Activated CD4-positive, alpha-beta T cell treated with anti-CD3 and anti-CD28 coated beads, Interleukin-2, amount 10 ng/mL, durations not matched to agents 7 days and 5 days (primary cell): Measurements from ENCODE around the gene ZNF839. TPM values are rescaled to one million over a fixed set of nuclear protein-coding genes. Genes with fewer than 3 reads are reported as not detected.

Source experiments
- CTCF ChIA-PET: fragments of 350-600 bp; sonication (Branson Sonifier 250); formaldehyde crosslinking; loops from one replicate; lab custom pipeline; 2021; ENCODE audit warnings: antibody characterized with exemption; lab: Charles Lee
- POLR2A ChIA-PET: fragments of 350-600 bp; sonication (Branson Sonifier 250); formaldehyde crosslinking; loops from one replicate; lab custom pipeline; 2021; ENCODE audit warnings: antibody characterized with exemption; lab: Charles Lee
- DNase-seq: peaks from one replicate; pipeline ENCODE4 v3.0.0-alpha.2; 2020
- H3K27ac Mint-ChIP-seq: one replicate; pipeline ENCODE4 v1.8.0; 2021; ENCODE audit warnings: mild to moderate bottlenecking, moderate library complexity, mixed read lengths
- H3K27me3 Mint-ChIP-seq: one replicate; pipeline ENCODE4 v1.8.0; 2021; ENCODE audit warnings: mixed read lengths
- H3K36me3 Mint-ChIP-seq: one replicate; pipeline ENCODE4 v1.8.0; 2021; ENCODE audit warnings: low read depth, mixed read lengths
- H3K4me1 Mint-ChIP-seq: one replicate; pipeline ENCODE4 v1.8.0; 2021; ENCODE audit warnings: mixed read lengths
- H3K4me3 Mint-ChIP-seq: one replicate; pipeline ENCODE4 v1.8.0; 2021; ENCODE audit warnings: mild to moderate bottlenecking, moderate library complexity, mixed read lengths
- H3K9me3 Mint-ChIP-seq: one replicate; pipeline ENCODE4 v1.8.0; 2021; ENCODE audit warnings: mixed read lengths
- total RNA-seq, 2 experiments: library from RNA; stranded (reverse); gene quantifications; one replicate each; pipeline ENCODE4 v1.2.3, GENCODE V29; 2021

ZNF839 gene
- total RNA-seq, 2 experiments from 2014 or later = 14.8 to 18.8 TPM

GRCh38 chr14:102374264-102374663 lies 54.7 kb downstream of the ZNF839 start:
- no peak overlapping the region for H3K4me3 Mint-ChIP-seq
- CTCF ChIA-PET = no interaction called here
- peaks cover 8% of the 10 kb centered on the region for H3K36me3 Mint-ChIP-seq
- POLR2A ChIA-PET = no interaction called here
- H3K9me3 Mint-ChIP-seq = no peaks in the 10 kb centered on the region
- H3K4me1 Mint-ChIP-seq = peaks cover 27% of the 10 kb centered on the region
- H3K27ac Mint-ChIP-seq = no peak overlapping the region
- no peak for DNase-seq
- H3K27me3 Mint-ChIP-seq = no peaks in the 10 kb centered on the region

GRCh38 chr14:102375119-102375518 lies 55.6 kb downstream of the ZNF839 start:
- ChIA-PET POLR2A (interaction anchor here (0.7 kb wide), 1 partner anchor 11 kb away, joined by 3 read pairs; no protein-coding TSS in a partner anchor), CTCF (interaction anchor here (0.6 to 2.3 kb wide), 4 partner anchors 11 to 1093 kb away, joined by 3 to 5 read pairs (median 4); partner anchors contain the start of genes CINP and TECPR2)
- H3K27ac Mint-ChIP-seq = peak overlapping the region; percentile 20
- no peaks in the 10 kb centered on the region for H3K9me3 Mint-ChIP-seq
- H3K27me3 Mint-ChIP-seq = no peaks in the 10 kb centered on the region
- peaks cover 9% of the 10 kb centered on the region for H3K36me3 Mint-ChIP-seq
- no peak for DNase-seq
- peaks cover 27% of the 10 kb centered on the region for H3K4me1 Mint-ChIP-seq
- no peak overlapping the region for H3K4me3 Mint-ChIP-seq

- Mint-ChIP-seq H3K27ac (peak overlapping the region; percentile 20), H3K4me3 (no peak overlapping the region), H3K4me1 (peaks cover 27% of the 10 kb centered on the region), H3K27me3 (no peaks in the 10 kb centered on the region), H3K36me3 (peaks cover 9% of the 10 kb centered on the region), H3K9me3 (no peaks in the 10 kb centered on the region)
- ChIA-PET CTCF (interaction anchor here (1.5 kb wide), 1 partner anchor 15 kb away, joined by 5 read pairs; the partner anchor contains the start of genes CINP and TECPR2), POLR2A (no interaction called here)
- no peak for DNase-seq
Measured at GRCh38 chr14:102377696-102378095, 58.1 kb downstream of the ZNF839 start.

- H3K27me3 Mint-ChIP-seq = no peaks in the 10 kb centered on the region
- peaks cover 9% of the 10 kb centered on the region for H3K36me3 Mint-ChIP-seq
- H3K27ac Mint-ChIP-seq = no peak overlapping the region
- ChIA-PET CTCF (no interaction called here), POLR2A (no interaction called here)
- H3K9me3 Mint-ChIP-seq = no peaks in the 10 kb centered on the region
- no peak for DNase-seq
- H3K4me1 Mint-ChIP-seq = peaks cover 24% of the 10 kb centered on the region
- no peak overlapping the region for H3K4me3 Mint-ChIP-seq
Measured at GRCh38 chr14:102378830-102379229, 59.3 kb downstream of the ZNF839 start.

GRCh38 chr14:102387086-102387485 lies 67.5 kb downstream of the ZNF839 start:
- no peak for DNase-seq
- H3K9me3 Mint-ChIP-seq = peaks cover 2% of the 10 kb centered on the region
- peaks cover 1% of the 10 kb centered on the region for H3K36me3 Mint-ChIP-seq
- H3K27me3 Mint-ChIP-seq = no peaks in the 10 kb centered on the region
- no peak overlapping the region for H3K4me3 Mint-ChIP-seq
- ChIA-PET POLR2A (no interaction called here), CTCF (interaction anchor here (1.4 kb wide), 1 partner anchor 11 kb away, joined by 5 read pairs; no protein-coding TSS in a partner anchor)
- no peak overlapping the region for H3K27ac Mint-ChIP-seq
- peaks cover 4% of the 10 kb centered on the region for H3K4me1 Mint-ChIP-seq

- peaks cover 5% of the 10 kb centered on the region for H3K36me3 Mint-ChIP-seq
- ChIA-PET POLR2A (interaction anchor here (0.6 kb wide), 1 partner anchor 21 kb away, joined by 4 read pairs; no protein-coding TSS in a partner anchor), CTCF (interaction anchor here (0.7 to 1.0 kb wide), 2 partner anchors 80 to 389 kb away, joined by 3 read pairs; no protein-coding TSS in a partner anchor)
- H3K9me3 Mint-ChIP-seq = peaks cover 2% of the 10 kb centered on the region
- peaks cover 5% of the 10 kb centered on the region for H3K4me1 Mint-ChIP-seq
- no peaks in the 10 kb centered on the region for H3K27me3 Mint-ChIP-seq
- H3K4me3 Mint-ChIP-seq = no peak overlapping the region
- H3K27ac Mint-ChIP-seq = no peak overlapping the region
- no peak for DNase-seq
Measured at GRCh38 chr14:102389246-102389645, 69.7 kb downstream of the ZNF839 start.

GRCh38 chr14:102390064-102390855 lies 70.7 kb downstream of the ZNF839 start:
- POLR2A ChIA-PET = interaction anchor here (0.6 kb wide), 1 partner anchor 20 kb away, joined by 4 read pairs; no protein-coding TSS in a partner anchor
- no peak overlapping the region for H3K27ac Mint-ChIP-seq

More at GRCh38 chr14:102390064-102390855, 70.7 kb downstream of the ZNF839 start:
- Mint-ChIP-seq H3K36me3 (peaks cover 5% of the 10 kb centered on the region), H3K9me3 (peaks cover 2% of the 10 kb centered on the region), H3K27me3 (no peaks in the 10 kb centered on the region), H3K4me1 (peaks cover 9% of the 10 kb centered on the region), H3K4me3 (no peak overlapping the region)
- CTCF ChIA-PET = interaction anchor here (1.0 kb wide), 1 partner anchor 28 kb away, joined by 4 read pairs; the partner anchor contains the start of genes CINP and TECPR2
- DNase-seq = no peak

Other genes with a start within 250 kb of the ZNF839 start
- gene HSP90AA1, start 232.7 kb upstream of the ZNF839 start, total RNA-seq = 100 to 1,000 TPM; 527 to 575 TPM
- gene WDR20, start 179.8 kb upstream of the ZNF839 start, total RNA-seq = 10 to 100 TPM; 24.7 to 35.7 TPM
- 1 to 10 TPM in 1 of 2 experiments, under 1 TPM in 1; 0.96 to 1.4 TPM for gene MOK, start 14.6 kb upstream of the ZNF839 start, total RNA-seq
- 10 to 100 TPM; 26.8 to 33.7 TPM for gene CINP, start 43.1 kb downstream of the ZNF839 start, total RNA-seq
- gene TECPR2, start 43.2 kb downstream of the ZNF839 start, total RNA-seq = 10 to 100 TPM in 1 of 2 experiments, 1 to 10 TPM in 1; 8.2 to 10.7 TPM
- gene ANKRD9, start 190.0 kb downstream of the ZNF839 start, total RNA-seq = 1 to 10 TPM; 4.9 to 6.2 TPM